GM18907 (cell line): ENCODE results near the gene POT1.
"Not testable (repeated sequence)": the region's sequence is repeated elsewhere in the genome, so short reads cannot be mapped to it uniquely, and the experiment has no call there.

Source experiments
- ATAC-seq: cut with Tn5 transposase; IDR thresholded peaks from one replicate; pipeline ENCODE4 v1.9.1; 2021; ENCODE audit warnings: mild to moderate bottlenecking, moderate library complexity; ENCODE audit not compliant: unreplicated experiment

Gene POT1

GRCh38 chr7:124929467-124930172 lies at the start of gene POT1:
TSS of gene POT1 (minus strand) at chr7:124929825. CDS start at chr7:124897173, 32,652 bp downstream.
- ATAC-seq: peak; percentile 100

GRCh38 chr7:124975131-124975530 lies 45.5 kb upstream of the POT1 start:
- ATAC-seq: not testable (repeated sequence)

GRCh38 chr7:124965553-124965952 lies 35.9 kb upstream of the POT1 start:
- ATAC-seq: no peak

- no peak for ATAC-seq
Observed at GRCh38 chr7:124959676-124960075, 30.1 kb upstream of the POT1 start.

GRCh38 chr7:124957952-124958351 lies 28.3 kb upstream of the POT1 start:
- ATAC-seq: not testable (repeated sequence)

GRCh38 chr7:124956160-124956559 lies 26.5 kb upstream of the POT1 start:
- ATAC-seq: no peak

GRCh38 chr7:124954790-124955189 lies 25.2 kb upstream of the POT1 start:
- no peak for ATAC-seq

- no peak for ATAC-seq
Observed at GRCh38 chr7:124945680-124946079, 16.1 kb upstream of the POT1 start.

- ATAC-seq: no peak
Observed at GRCh38 chr7:124943472-124943871, 13.8 kb upstream of the POT1 start.

- no peak for ATAC-seq
Observed at GRCh38 chr7:124942399-124942798, 12.8 kb upstream of the POT1 start.

GRCh38 chr7:124940306-124940705 lies 10.7 kb upstream of the POT1 start:
- ATAC-seq: no peak

GRCh38 chr7:124938128-124938527 lies 8.5 kb upstream of the POT1 start:
- ATAC-seq: no peak

- no peak for ATAC-seq
Observed at GRCh38 chr7:124937076-124937475, 7.5 kb upstream of the POT1 start.

GRCh38 chr7:124934841-124935240 lies 5.2 kb upstream of the POT1 start:
- ATAC-seq: no peak

- no peak for ATAC-seq
Observed at GRCh38 chr7:124930655-124931597, 1.3 kb upstream of the POT1 start.

GRCh38 chr7:124930173-124930623 lies 573 bp upstream of the POT1 start:
- no peak for ATAC-seq

GRCh38 chr7:124924906-124925305 lies 4.7 kb downstream of the POT1 start:
- ATAC-seq: no peak

- no peak for ATAC-seq
Observed at GRCh38 chr7:124922200-124922599, 7.4 kb downstream of the POT1 start.

GRCh38 chr7:124919841-124920240 lies 9.8 kb downstream of the POT1 start:
- ATAC-seq: no peak

- peak; percentile 90 for ATAC-seq
Observed at GRCh38 chr7:124918662-124919061, 11.0 kb downstream of the POT1 start.

- ATAC-seq: peak; percentile 45
Observed at GRCh38 chr7:124915242-124915641, 14.4 kb downstream of the POT1 start.

GRCh38 chr7:124914298-124914697 lies 15.3 kb downstream of the POT1 start:
- no peak for ATAC-seq
